K562 (cell line): ENCODE data around the gene SPEF1. TPM values are rescaled to one million over a fixed set of nuclear protein-coding genes. Genes with fewer than 3 reads are reported as not detected.

Experiments
- ATAC-seq: fragments of 200-7000 bp; cut with Tn5 transposase; 3 replicates; pipeline ENCODE4 v1.9.1; 2020; ENCODE audit warnings: moderate library complexity
- BruUV-seq: library from RNA; stranded (reverse); fragments of 400-500 nt; replicated peaks from 2 replicates; lab custom pipeline; 2021; lab: Mats Ljungman, UMichigan
- CTCF ChIA-PET: fragments of 300-600 bp; formaldehyde crosslinking; extraction: SDS; loops from one replicate; lab custom pipeline; 2021; ENCODE audit warnings: low intra/inter-chr PET ratio; lab: Yijun Ruan, JAX
- POLR2A ChIA-PET: fragments of 300-600, 350-650 bp; sonication (Branson Sonifier 250); formaldehyde crosslinking; extraction: SDS; loops from one replicate; lab custom pipeline; 2021; ENCODE audit warnings: antibody characterized with exemption, inconsistent platforms; lab: Yijun Ruan, JAX
- DNase-seq, 4 experiments: peaks; one replicate each; pipeline versions ENCODE4 v3.0.0 to v3.0.0-alpha.2; 2011 to 2018; ENCODE audit warnings: low spot score in 3 of 4, mixed read lengths in 3 of 4; ENCODE audit errors: extremely low read depth in 1 of 4
- FAIRE-seq: peaks from 2 replicates; lab custom pipeline; 2011; peaks lifted over from hg19 to GRCh38; lab: Jason Lieb, UNC
- H2AFZ ChIP-seq: 2 replicates; pipeline ENCODE4 v1.6.0; 2011; ENCODE audit warnings: low read depth, low read length, control low read depth, inconsistent platforms
- H3K27ac ChIP-seq: fragments of 200-600 bp; 3 replicates; pipeline ENCODE4 v1.8.0; 2011; ENCODE audit warnings: low read depth, mild to moderate bottlenecking, control low read depth, inconsistent platforms, low read length, moderate library complexity, mixed read lengths; ENCODE audit errors: extremely low read depth
- H3K27me3 ChIP-seq, 2 experiments: fragments of 300-600 bp in 1 of 2; 2 replicates in 1 of 2; 3 replicates in 1 of 2; pipeline versions ENCODE4 v1.6.0 to v1.8.0; 2011; ENCODE audit warnings: inconsistent platforms in 2 of 2, low read length in 2 of 2, mild to moderate bottlenecking in 1 of 2, mixed read lengths in 1 of 2, moderate library complexity in 1 of 2; ENCODE audit not compliant: control insufficient read depth in 2 of 2, insufficient read depth in 2 of 2
- H3K36me3 ChIP-seq: fragments of 300-600 bp; 3 replicates; pipeline ENCODE4 v1.8.0; 2011; ENCODE audit warnings: mild to moderate bottlenecking, low read length, inconsistent platforms; ENCODE audit not compliant: control insufficient read depth, insufficient read depth
- H3K4me1 ChIP-seq, 2 experiments: fragments of 200-600 bp in 1 of 2; replicated peaks in 1 of 2; 2 replicates in 1 of 2; 3 replicates in 1 of 2; pipeline versions ENCODE4 v1.5.1 to v1.8.0; 2011; ENCODE audit warnings: inconsistent platforms in 2 of 2, low read length in 2 of 2, mild to moderate bottlenecking in 1 of 2, mixed read lengths in 1 of 2, moderate library complexity in 1 of 2; ENCODE audit not compliant: control insufficient read depth in 2 of 2, insufficient read depth in 2 of 2
- H3K4me2 ChIP-seq: 2 replicates; pipeline ENCODE4 v1.6.1; 2011; ENCODE audit warnings: low read length, control low read depth, inconsistent platforms, mixed read lengths; ENCODE audit not compliant: insufficient read depth
- H3K4me3 ChIP-seq: fragments of 200-600 bp; sonication (generic), shearing (Covaris generic); 2 replicates; pipeline ENCODE4 v1.5.1; 2016; ENCODE audit warnings: control low read depth, inconsistent platforms
- H3K79me2 ChIP-seq: fragments of 200-600 bp; 3 replicates; pipeline ENCODE4 v1.8.0; 2011; ENCODE audit warnings: low read length, inconsistent platforms; ENCODE audit not compliant: control insufficient read depth, insufficient read depth
- H3K9ac ChIP-seq, 2 experiments: 2 replicates each; pipeline versions ENCODE4 v1.6.0 to v1.6.1; 2011; ENCODE audit warnings: low read depth in 2 of 2, low read length in 2 of 2, control low read depth in 1 of 2, inconsistent platforms in 1 of 2, mild to moderate bottlenecking in 1 of 2, mixed read lengths in 1 of 2; ENCODE audit not compliant: insufficient read depth in 1 of 2
- H3K9me1 ChIP-seq: one replicate; pipeline ENCODE4 v1.6.0; 2011; ENCODE audit warnings: inconsistent platforms, mild to moderate bottlenecking, low read length, moderate library complexity; ENCODE audit not compliant: control insufficient read depth, insufficient read depth
- H3K9me3 ChIP-seq: replicated peaks from 2 replicates; pipeline ENCODE4 v1.5.1; 2011; ENCODE audit warnings: low read depth, low read length, inconsistent platforms; ENCODE audit not compliant: control insufficient read depth, insufficient read depth
- H4K20me1 ChIP-seq: replicated peaks from 2 replicates; pipeline ENCODE4 v1.6.1; 2011; ENCODE audit warnings: low read length, inconsistent platforms, mixed read lengths; ENCODE audit not compliant: control insufficient read depth, insufficient read depth
- LEF1 ChIP-seq: fragments of 450-650 bp; IDR thresholded peaks from 2 replicates; pipeline ENCODE4 v1.6.1; 2016; ENCODE audit warnings: mild to moderate bottlenecking
- MIER1 ChIP-seq: fragments of 450-650 bp; IDR thresholded peaks from 2 replicates; pipeline ENCODE4 v1.6.1; 2016; ENCODE audit warnings: antibody characterized with exemption, mild to moderate bottlenecking, low read depth
- PRPF4 ChIP-seq: fragments of 200-400 bp; formaldehyde crosslinking; IDR thresholded peaks from one replicate; pipeline ENCODE4 v1.6.1; 2017; ENCODE audit warnings: low read length, low read depth, mild to moderate bottlenecking; ENCODE audit not compliant: insufficient read depth, poor library complexity, severe bottlenecking
- RB1 ChIP-seq: fragments of 450-650 bp; IDR thresholded peaks from 2 replicates; pipeline ENCODE4 v1.6.1; 2017; ENCODE audit warnings: low read depth, mild to moderate bottlenecking
- SRSF7 ChIP-seq: fragments of 200-400 bp; formaldehyde crosslinking; optimal IDR thresholded peaks from 2 replicates; pipeline ENCODE3; 2017; ENCODE audit warnings: mild to moderate bottlenecking, low read depth, low read length
- WHSC1 ChIP-seq: IDR thresholded peaks from one replicate; pipeline ENCODE4 v1.6.1; 2012; ENCODE audit warnings: low read length, control low read depth, inconsistent platforms
- ZNF780A ChIP-seq: fragments of 250-450 bp; sonication (Bioruptor Pico); IDR thresholded peaks from 2 replicates; pipeline ENCODE4 v1.5.0; 2021; ENCODE audit warnings: mild to moderate bottlenecking
- ZSCAN32 ChIP-seq: fragments of 450-650 bp; formaldehyde crosslinking; IDR thresholded peaks from 2 replicates; pipeline ENCODE4 v1.4.0; 2020; ENCODE audit warnings: mild to moderate bottlenecking, moderate library complexity
- WGBS: fragments of 100-300 bp; shearing (Covaris generic); methylation state at CpG from one replicate; pipeline ENCODE4 v1.1.6; 2016; ENCODE audit warnings: low coverage, mixed read lengths; ENCODE audit not compliant: insufficient coverage; ENCODE audit errors: missing lambda C conversion rate; 5-methylcytosine and 5-hydroxymethylcytosine counted together
- in situ Hi-C: fragments of 300-500 bp; cut with MboI; formaldehyde crosslinking; loops from 4 replicates; pipeline ENCODE4 v1.15.0; 2018; ENCODE audit warnings: inconsistent platforms, mixed read lengths
- intact Hi-C: fragments of 100-400 bp; cut with micrococcal nuclease; formaldehyde crosslinking; loops from 2 replicates; pipeline ENCODE4 v1.14.2; 2022
- polyA plus RNA-seq, 8 experiments: library from polyadenylated mRNA; depleted of rRNA in 4 of 8; stranded (reverse) in 5 of 8; unstranded in 3 of 8; fragments of >200 nt; fragmentation: Nextera tagmentation in 2 of 8; fragmentation: Illumina TruSeq in 1 of 8; extraction: Ambion mirVana in 2 of 8; extraction: Trizol in 1 of 8; gene quantifications; 2 replicates each; pipeline versions ENCODE4 v1.2.1 to v1.2.3, GENCODE V29; 2011 to 2014; ENCODE audit warnings: inconsistent platforms in 1 of 8, missing spikeins in 1 of 8
- total RNA-seq, 7 experiments: library from RNA; depleted of rRNA in 6 of 7; stranded (reverse); fragments of >200 nt in 6 of 7; fragmentation: Illumina TruSeq in 2 of 7; extraction: Trizol in 2 of 7; gene quantifications; 2 replicates each; pipeline versions ENCODE4 v1.2.1 to v1.2.3, GENCODE V29; 2011 to 2021; ENCODE audit warnings: low replicate concordance in 1 of 7

SPEF1 gene
- total and polyA plus RNA-seq, 9 of the 15 experiments (the other 6 are each of a cell fraction or from before 2014, with no cell fraction given): not detected

DNA sequence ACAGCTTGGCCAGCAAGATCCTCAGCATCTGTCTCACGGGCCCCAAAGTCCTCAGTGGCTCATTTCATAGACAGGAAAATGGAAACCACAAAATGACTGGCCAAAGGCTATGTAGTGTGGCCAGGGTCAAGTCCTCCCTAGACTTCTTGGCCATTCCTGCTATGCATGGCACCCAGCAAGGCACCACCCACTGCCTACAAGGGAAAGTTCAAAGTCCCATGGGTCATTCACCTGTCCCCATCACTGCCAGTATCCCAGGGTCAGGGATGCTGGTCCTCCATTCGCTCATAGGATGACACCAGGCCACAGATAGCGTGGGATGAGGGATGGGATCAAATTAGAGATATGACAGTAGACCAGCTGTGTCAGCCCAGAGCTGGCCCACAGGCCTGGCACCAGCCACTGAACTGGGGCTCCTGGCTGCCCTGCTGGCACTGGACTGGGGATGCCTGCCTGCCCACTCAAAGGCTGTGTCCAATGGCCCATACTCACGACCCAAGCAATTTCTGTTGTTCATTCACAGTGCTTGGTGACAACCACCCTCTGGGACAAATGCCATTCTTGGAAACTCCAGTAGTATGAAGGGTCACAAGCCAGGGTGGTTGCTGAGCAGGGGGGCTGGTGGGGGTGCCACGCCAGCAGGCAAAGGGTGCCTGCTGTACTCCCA is 25.3 kb downstream of the SPEF1 start (continued):
- TF ChIP-seq PRPF4: no peak
- no peak for TF ChIP-seq SRSF7
- TF ChIP-seq WHSC1: no peak
- no peak for TF ChIP-seq MIER1
- no peak for TF ChIP-seq LEF1
- no peak for TF ChIP-seq ZNF780A (CRISPR knock-in tag)
- TF ChIP-seq RB1: no peak

DNA sequence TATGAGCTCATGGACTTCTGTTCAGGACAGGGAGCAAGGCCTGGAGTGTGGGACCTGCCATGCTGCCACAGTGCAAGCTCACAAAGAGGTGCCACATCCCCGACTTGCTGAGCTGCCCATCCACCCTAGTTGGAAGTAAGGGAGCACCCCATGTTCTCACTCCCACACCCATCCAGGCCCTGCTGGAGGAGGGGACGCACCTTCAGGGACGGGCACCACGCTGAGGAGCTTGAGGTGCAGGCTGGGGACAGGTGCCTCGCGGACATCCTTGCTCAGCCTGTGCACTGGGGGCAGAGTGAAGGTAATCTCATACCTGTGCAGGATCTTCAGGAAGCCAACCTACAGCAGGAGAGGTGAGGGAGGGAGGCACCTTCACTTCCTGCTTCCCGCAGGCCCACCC is 26.0 kb downstream of the SPEF1 start:
- WGBS: 93% methylated on average over 5 of the region's 7 CpGs
- POLR2A ChIA-PET: interaction anchor here (1.2 kb wide), 1 partner anchor 18 kb away, joined by 4 read pairs; no protein-coding TSS in a partner anchor
- intact Hi-C loops: no loop called here
- ATAC-seq (no peak), DNase-seq (no peak), FAIRE-seq (no peak)
- no TSS peak for BruUV-seq
- H3K4me2 ChIP-seq: no peak overlapping the region
- peaks cover 2% of the 10 kb centered on the region for H3K9me1 ChIP-seq
- no peak overlapping the region for H2AFZ ChIP-seq
- H3K4me1 ChIP-seq: peaks cover 0 to 18% of the 10 kb centered on the region in 2 experiments; a peak in 2 of 5 replicates
- TF ChIP-seq ZSCAN32 (CRISPR knock-in tag): no peak
- peaks cover 55% of the 10 kb centered on the region; the same call in 2 of the 3 replicates for H3K36me3 ChIP-seq
- no peaks in the 10 kb centered on the region for H3K79me2 ChIP-seq
- no peaks in the 10 kb centered on the region for H4K20me1 ChIP-seq
- no peaks in the 10 kb centered on the region for H3K27me3 ChIP-seq
- H3K27ac ChIP-seq: no peak overlapping the region
- H3K9me3 ChIP-seq: no peaks in the 10 kb centered on the region
- H3K4me3 ChIP-seq: no peak overlapping the region
- H3K9ac ChIP-seq: no peak overlapping the region; a peak in 1 of 4 replicates
- in situ Hi-C loops: no loop called here
- CTCF ChIA-PET: no interaction called here
